Thoracic aorta (tissue), 2 donors: Measurements from ENCODE around the gene SLC13A4. TPM values are rescaled to one million over a fixed set of nuclear protein-coding genes. Genes with fewer than 3 reads are reported as not detected.

Experiments used
- ATAC-seq: fragments of 150-250 bp; one replicate; pipeline ENCODE4 v1.8.0; 2017; ENCODE audit warnings: low read depth; ENCODE audit not compliant: insufficient number of reproducible peaks, low FRiP score
- DNase-seq: peaks from one replicate; pipeline ENCODE4 v3.0.0-alpha.2; 2020; ENCODE audit warnings: low spot score
- H3K27ac ChIP-seq, 2 donors: fragments of 200-600 bp; sonication (generic); 1 replicate in 1 of 2; 2 replicates in 1 of 2; pipeline ENCODE4 v1.5.1; 2016; ENCODE audit warnings: mild to moderate bottlenecking in 2 of 2, moderate library complexity in 2 of 2
- H3K27me3 ChIP-seq: fragments of 200-600 bp; sonication (generic); replicated peaks from 2 replicates; pipeline ENCODE4 v1.6.0; 2016; ENCODE audit warnings: mild to moderate bottlenecking; ENCODE audit not compliant: insufficient read depth
- H3K36me3 ChIP-seq: fragments of 200-600 bp; sonication (generic); one replicate; pipeline ENCODE4 v1.5.1; 2016
- H3K4me1 ChIP-seq, 2 donors: fragments of 200-600 bp; sonication (generic); 1 replicate in 1 of 2; 2 replicates in 1 of 2; pipeline versions ENCODE4 v1.5.1 to v1.6.0; 2016; ENCODE audit warnings: low read depth in 2 of 2, mild to moderate bottlenecking in 1 of 2; ENCODE audit not compliant: control insufficient read depth in 1 of 2
- H3K4me3 ChIP-seq: fragments of 200-600 bp; sonication (generic); 2 replicates; pipeline ENCODE4 v1.5.1; 2016; ENCODE audit warnings: mild to moderate bottlenecking
- H3K9me3 ChIP-seq: fragments of 200-600 bp; sonication (generic); 2 replicates; pipeline ENCODE4 v1.5.1; 2016
- CTCF ChIP-seq: fragments of 200-600 bp; sonication (generic); IDR thresholded peaks from one replicate; pipeline ENCODE4 v1.5.1; 2019; ENCODE audit warnings: antibody characterized with exemption
- total RNA-seq, 2 donors: library from RNA; depleted of rRNA; stranded (reverse); fragments of >200 nt; gene quantifications; one replicate each; pipeline versions ENCODE4 v1.1.0 to v1.2.3, GENCODE V29; 2016

The SLC13A4 gene
- total RNA-seq, 2 donors from 2014 or later: 2.0 to 2.1 TPM

- DNase-seq: no peak
- ATAC-seq: no peak
- Histone ChIP-seq H3K27me3 (no peaks in the 10 kb centered on the region), H3K36me3 (no peaks in the 10 kb centered on the region), H3K4me3 (no peak overlapping the region), H3K27ac (peak overlapping the region; percentile 76 to 77), H3K4me1 (peaks cover 14 to 22% of the 10 kb centered on the region in 2 donors), H3K9me3 (no peaks in the 10 kb centered on the region)
- no peak for TF ChIP-seq CTCF
Measured at GRCh38 chr7:135768467-135768866, 40.5 kb upstream of the SLC13A4 start.

GRCh38 chr7:135768064-135768463 is 40.1 kb upstream of the SLC13A4 start:
- no peak overlapping the region for H3K4me3 ChIP-seq
- no peaks in the 10 kb centered on the region for H3K9me3 ChIP-seq
- ATAC-seq (no peak), DNase-seq (no peak)
- no peaks in the 10 kb centered on the region for H3K27me3 ChIP-seq
- H3K4me1 ChIP-seq: peaks cover 14 to 22% of the 10 kb centered on the region in 2 donors
- no peak for TF ChIP-seq CTCF
- H3K27ac ChIP-seq: peak overlapping the region; percentile 76 to 77
- no peaks in the 10 kb centered on the region for H3K36me3 ChIP-seq

GRCh38 chr7:135763261-135763660 is 35.3 kb upstream of the SLC13A4 start:
- DNase-seq: no peak
- no peak for TF ChIP-seq CTCF
- no peaks in the 10 kb centered on the region for H3K9me3 ChIP-seq
- no peaks in the 10 kb centered on the region for H3K27me3 ChIP-seq
- H3K36me3 ChIP-seq: no peaks in the 10 kb centered on the region
- no peak for ATAC-seq
- no peak overlapping the region for H3K4me3 ChIP-seq
- peaks cover 21 to 37% of the 10 kb centered on the region in 2 donors for H3K4me1 ChIP-seq
- H3K27ac ChIP-seq: no peak overlapping the region

GRCh38 chr7:135761751-135762488 is 33.9 kb upstream of the SLC13A4 start:
- H3K4me3 ChIP-seq: peak overlapping the region; percentile 42
- TF ChIP-seq CTCF: no peak
- no peaks in the 10 kb centered on the region for H3K27me3 ChIP-seq
- DNase-seq: no peak
- H3K27ac ChIP-seq: peak overlapping the region; percentile 95 to 96
- H3K36me3 ChIP-seq: no peaks in the 10 kb centered on the region
- peaks cover 28 to 45% of the 10 kb centered on the region in 2 donors for H3K4me1 ChIP-seq
- peak; percentile 88 for ATAC-seq
- H3K9me3 ChIP-seq: no peaks in the 10 kb centered on the region

- H3K27me3 ChIP-seq: no peaks in the 10 kb centered on the region
- no peak for TF ChIP-seq CTCF
- ATAC-seq (no peak), DNase-seq (no peak)
- peaks cover 44 to 69% of the 10 kb centered on the region in 2 donors for H3K4me1 ChIP-seq
- no peak overlapping the region for H3K4me3 ChIP-seq
- H3K36me3 ChIP-seq: no peaks in the 10 kb centered on the region
- no peaks in the 10 kb centered on the region for H3K9me3 ChIP-seq
- H3K27ac ChIP-seq: peak overlapping the region; percentile 94 to 95
Measured at GRCh38 chr7:135759532-135759931, 31.5 kb upstream of the SLC13A4 start.
